ENCODE measurements around the gene CBX8. TPM values are rescaled to one million over a fixed set of nuclear protein-coding genes. Genes with fewer than 3 reads are reported as not detected.
A peak's percentile ranks its signal among the peaks of the same experiment; 100 is the strongest.

The CBX8 gene
- total and polyA plus RNA-seq, 2 of the 13 experiments (the other 11 are each of a cell fraction or from before 2014, with no cell fraction given), result 0.34 to 12.6 TPM

GRCh38 chr17:79781736-79782575 is 14.9 kb downstream of the CBX8 start (continued):
- no peak for TF ChIP-seq SIN3B (IDR thresholded peaks at IDR 0.05; ENCODE audit: low read length)
- TF ChIP-seq POLR2A (IDR thresholded peaks at IDR 0.05; ENCODE audit: insufficient read depth in 1 of 2, low read depth in 2 of 2, low read length in 2 of 2), result peak in 1 of 2 experiments; percentile 10; a peak in 1 of 4 replicates
- no peak for TF ChIP-seq PPARG (CRISPR knock-in tag; conservative IDR thresholded peaks at IDR 0.05)
- no peak for TF ChIP-seq ZBTB1 (CRISPR knock-in tag; IDR thresholded peaks at IDR 0.05; ENCODE audit: borderline replicate concordance)
- TF ChIP-seq ZNF678 (CRISPR knock-in tag; IDR thresholded peaks at IDR 0.05), result no peak

- H2AFZ ChIP-seq (ENCODE audit: low read length), result no peak overlapping the region
- no peaks in the 10 kb centered on the region for H3K9me3 ChIP-seq (ENCODE audit: low read length)
- H3K4me1 ChIP-seq (ENCODE audit: insufficient read depth, low read length), result peaks cover 48% of the 10 kb centered on the region
- H3K79me2 ChIP-seq (ENCODE audit: insufficient read depth, low read length), result peaks cover 16% of the 10 kb centered on the region
- no TSS peak for BruUV-seq (replicated peaks)
- in situ Hi-C loops (cut with HindIII; ENCODE audit: extremely low pct_ligation_motif_present, low pct_unique_long_range_greater_than_20kb), result no loop called here
- H3K27me3 ChIP-seq (ENCODE audit: control insufficient read depth in 1 of 2, insufficient read depth in 2 of 2, low read length in 2 of 2), result no peaks in the 10 kb centered on the region
- no peak overlapping the region for H3K27ac ChIP-seq (ENCODE audit: extremely low read length, insufficient read depth, low read length)
- TF ChIP-seq MAFF (IDR thresholded peaks at IDR 0.05; ENCODE audit: low read depth, low read length) (no peak), ZNF740 (CRISPR knock-in tag; IDR thresholded peaks at IDR 0.05) (0 out of 2 replicates have a peak, but pooled peaks have one; percentile 56), IRF9 (CRISPR knock-in tag; IDR thresholded peaks at IDR 0.05; ENCODE audit: borderline replicate concordance) (no peak), ELK4 (CRISPR knock-in tag; IDR thresholded peaks at IDR 0.05; ENCODE audit: borderline replicate concordance) (no peak), ZSCAN20 (CRISPR knock-in tag; IDR thresholded peaks at IDR 0.05; ENCODE audit: borderline replicate concordance) (no peak), XRCC5 (optimal IDR thresholded peaks at IDR 0.05; ENCODE audit: low read length) (no peak)
- peaks cover 22% of the 10 kb centered on the region; the same call in 1 of the 2 replicates for H4K20me1 ChIP-seq (ENCODE audit: insufficient read depth, low read length)
- H3K9ac ChIP-seq (ENCODE audit: insufficient read depth, low read depth, low read length), result no peak overlapping the region
- peaks cover 23 to 35% of the 10 kb centered on the region in 2 experiments for H3K36me3 ChIP-seq (replicated peaks in 1 of 2; ENCODE audit: control insufficient read depth in 1 of 2, insufficient read depth in 2 of 2, low read length in 2 of 2)
- 99% methylated on average over 12 of the region's 12 CpGs for WGBS (ENCODE audit: low lambda C conversion rate)
- no peak for ATAC-seq
- DNase-seq (ENCODE audit: low spot score), result no peak
- ChIA-PET POLR2A (interaction anchor here (1.0 to 1.6 kb wide), 2 partner anchors 16 to 21 kb away, joined by 3 to 6 read pairs; partner anchors contain the start of gene CBX8), CTCF (ENCODE audit: low intra/inter-chr PET ratio, low total read pairs) (no interaction called here)
- intact Hi-C loops (cut with micrococcal nuclease; ENCODE audit: unreplicated experiment), result no loop called here
- no peak for FAIRE-seq
- H3K4me2 ChIP-seq (ENCODE audit: low read depth, low read length), result no peak overlapping the region
- H3K4me3 ChIP-seq (replicated peaks in 1 of 3; ENCODE audit: insufficient read depth in 1 of 3, low read depth in 2 of 3, low read length in 3 of 3), result no peak overlapping the region
Measured at GRCh38 chr17:79781012-79781650, 15.7 kb downstream of the CBX8 start.

Measured in HepG2 (cell line).